ENCODE results near the gene ALDH1A1. TPM values are rescaled to one million over a fixed set of nuclear protein-coding genes. Genes with fewer than 3 reads are reported as not detected.

Gene ALDH1A1
- total RNA-seq, 4 donors from 2014 or later: 2.9 to 56.6 (median 27.5) TPM

DNA sequence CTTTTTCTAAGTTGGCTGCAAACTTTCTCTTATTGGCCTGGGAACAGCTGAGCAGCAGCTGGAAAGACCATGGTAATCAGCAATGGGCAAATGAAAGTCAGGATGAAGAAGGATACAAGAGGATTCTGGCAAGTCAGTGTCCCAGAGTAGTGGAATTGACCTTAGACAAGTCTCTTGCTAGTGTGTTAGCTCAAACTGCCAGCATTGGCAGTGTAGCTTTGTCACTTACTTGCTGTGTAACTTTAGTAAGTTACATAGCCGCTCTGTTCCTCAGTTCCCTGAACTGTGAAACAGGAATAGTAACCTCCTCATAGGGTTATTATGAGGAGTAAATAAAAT is 3.6 kb downstream of the ALDH1A1 start:
- 93 to 96% methylated on average over 1 of the region's 1 CpG for WGBS, 2 donors
- DNase-seq: no peak
- intact Hi-C loops (cut with DNase I): no loop called here
- Histone ChIP-seq H3K4me3 (peak overlapping the region in 1 of 4 donors; percentile 34), H3K36me3 (no peaks in the 10 kb centered on the region), H3K4me1 (peaks cover 0 to 59% (median 20%) of the 10 kb centered on the region in 3 donors), H3K27me3 (no peaks in the 10 kb centered on the region), H3K27ac (peak overlapping the region in 3 of 4 donors; percentile 3 to 46 (median 39)), H3K9me3 (no peaks in the 10 kb centered on the region)
- no peak for TF ChIP-seq POLR2A (IDR thresholded peaks at IDR 0.05)
- TF ChIP-seq, protein P1, sequence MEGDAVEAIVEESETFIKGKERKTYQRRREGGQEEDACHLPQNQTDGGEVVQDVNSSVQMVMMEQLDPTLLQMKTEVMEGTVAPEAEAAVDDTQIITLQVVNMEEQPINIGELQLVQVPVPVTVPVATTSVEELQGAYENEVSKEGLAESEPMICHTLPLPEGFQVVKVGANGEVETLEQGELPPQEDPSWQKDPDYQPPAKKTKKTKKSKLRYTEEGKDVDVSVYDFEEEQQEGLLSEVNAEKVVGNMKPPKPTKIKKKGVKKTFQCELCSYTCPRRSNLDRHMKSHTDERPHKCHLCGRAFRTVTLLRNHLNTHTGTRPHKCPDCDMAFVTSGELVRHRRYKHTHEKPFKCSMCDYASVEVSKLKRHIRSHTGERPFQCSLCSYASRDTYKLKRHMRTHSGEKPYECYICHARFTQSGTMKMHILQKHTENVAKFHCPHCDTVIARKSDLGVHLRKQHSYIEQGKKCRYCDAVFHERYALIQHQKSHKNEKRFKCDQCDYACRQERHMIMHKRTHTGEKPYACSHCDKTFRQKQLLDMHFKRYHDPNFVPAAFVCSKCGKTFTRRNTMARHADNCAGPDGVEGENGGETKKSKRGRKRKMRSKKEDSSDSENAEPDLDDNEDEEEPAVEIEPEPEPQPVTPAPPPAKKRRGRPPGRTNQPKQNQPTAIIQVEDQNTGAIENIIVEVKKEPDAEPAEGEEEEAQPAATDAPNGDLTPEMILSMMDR (IDR thresholded peaks at IDR 0.05): no peak

DNA sequence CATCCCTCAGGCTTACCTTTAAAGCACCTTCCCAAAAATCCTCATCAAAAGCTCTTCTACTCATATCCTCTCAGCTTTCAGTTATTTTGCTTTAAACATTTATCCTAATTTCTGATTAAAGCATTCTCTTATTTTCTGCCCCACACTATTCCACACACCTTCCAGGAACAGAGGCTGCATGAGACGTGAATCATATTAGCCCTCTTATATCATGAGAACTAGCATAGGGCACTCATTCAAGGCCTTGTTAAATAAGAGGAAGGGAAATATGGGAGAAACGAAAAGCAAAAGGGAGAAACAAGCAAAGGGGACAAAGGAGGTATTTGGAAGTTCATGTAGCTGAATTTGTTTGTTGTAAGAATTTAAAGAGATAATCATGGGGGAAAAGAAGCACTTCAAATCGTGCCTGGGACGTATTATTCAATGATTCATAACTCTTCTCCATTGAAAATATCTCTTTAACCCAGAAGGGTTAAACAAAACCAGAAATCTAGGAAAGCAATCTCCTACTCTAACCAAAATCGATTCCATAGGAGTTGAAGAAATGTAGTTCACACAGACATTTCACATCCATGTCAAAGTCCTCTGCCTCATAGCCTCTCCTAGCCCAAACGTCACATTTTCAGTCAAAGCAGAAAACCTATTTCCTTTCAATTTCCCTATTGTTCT is 4.1 kb downstream of the ALDH1A1 start:
- no peak for DNase-seq
- intact Hi-C loops (cut with DNase I): no loop called here
- Histone ChIP-seq H3K27ac (peak overlapping the region in 3 of 4 donors; percentile 14 to 46 (median 39)), H3K36me3 (no peaks in the 10 kb centered on the region), H3K4me3 (peak overlapping the region in 1 of 4 donors; percentile 34), H3K4me1 (peaks cover 0 to 54% (median 16%) of the 10 kb centered on the region in 3 donors), H3K27me3 (no peaks in the 10 kb centered on the region), H3K9me3 (no peaks in the 10 kb centered on the region)
- TF ChIP-seq POLR2A (IDR thresholded peaks at IDR 0.05): no peak
- TF ChIP-seq, protein P1 (IDR thresholded peaks at IDR 0.05): no peak
- 51 to 68% methylated on average over 6 of the region's 6 CpGs for WGBS, 2 donors

GRCh38 chr9:72947984-72948465 is 4.8 kb downstream of the ALDH1A1 start:
- no peak for DNase-seq
- H3K27me3 ChIP-seq: no peaks in the 10 kb centered on the region
- intact Hi-C loops (cut with DNase I): no loop called here
- peaks cover 0 to 47% (median 11%) of the 10 kb centered on the region in 3 donors for H3K4me1 ChIP-seq
- peak overlapping the region in 3 of 4 donors; percentile 14 to 39 (median 36) for H3K27ac ChIP-seq
- no peaks in the 10 kb centered on the region for H3K36me3 ChIP-seq
- H3K4me3 ChIP-seq: peak overlapping the region in 1 of 4 donors; percentile 34
- TF ChIP-seq POLR2A (IDR thresholded peaks at IDR 0.05): no peak
- TF ChIP-seq, protein P1 (IDR thresholded peaks at IDR 0.05): no peak
- H3K9me3 ChIP-seq: no peaks in the 10 kb centered on the region
- 21 to 27% methylated on average over 3 of the region's 3 CpGs for WGBS, 2 donors

DNA sequence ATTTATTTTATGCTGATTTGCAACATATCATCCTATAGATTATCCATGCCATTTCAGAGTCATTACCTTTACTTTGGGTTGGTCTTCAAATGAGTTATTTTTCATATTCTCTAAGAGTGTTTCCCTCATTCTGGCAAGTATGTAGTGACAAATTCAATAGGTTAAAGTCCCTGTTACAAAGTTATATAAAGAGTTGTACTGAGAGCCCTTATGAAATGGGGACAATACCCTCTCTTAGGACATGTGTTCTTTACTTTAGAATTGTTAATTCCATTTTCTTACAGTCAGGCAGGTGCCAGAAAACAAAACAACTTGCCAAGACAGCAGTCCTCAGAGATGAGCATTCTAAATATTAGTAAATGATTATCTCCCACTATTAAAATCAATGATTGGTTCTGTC is 6.0 kb downstream of the ALDH1A1 start:
- DNase-seq: no peak
- TF ChIP-seq, protein P1 (IDR thresholded peaks at IDR 0.05): no peak
- no peak for TF ChIP-seq POLR2A (IDR thresholded peaks at IDR 0.05)
- H3K9me3 ChIP-seq: no peaks in the 10 kb centered on the region
- no peak overlapping the region for H3K27ac ChIP-seq
- H3K36me3 ChIP-seq: no peaks in the 10 kb centered on the region
- H3K4me3 ChIP-seq: no peak overlapping the region
- intact Hi-C loops (cut with DNase I): no loop called here
- no peaks in the 10 kb centered on the region for H3K27me3 ChIP-seq
- peaks cover 0 to 40% (median 11%) of the 10 kb centered on the region in 3 donors for H3K4me1 ChIP-seq

GRCh38 chr9:72946318-72946717 is 6.5 kb downstream of the ALDH1A1 start:
- intact Hi-C loops (cut with DNase I): no loop called here
- H3K36me3 ChIP-seq: no peaks in the 10 kb centered on the region
- no peak for DNase-seq
- H3K4me1 ChIP-seq: peaks cover 0 to 35% (median 11%) of the 10 kb centered on the region in 3 donors
- WGBS, 2 donors: 83 to 89% methylated on average over 3 of the region's 3 CpGs
- H3K27me3 ChIP-seq: no peaks in the 10 kb centered on the region
- H3K9me3 ChIP-seq: no peaks in the 10 kb centered on the region
- no peak for TF ChIP-seq POLR2A (IDR thresholded peaks at IDR 0.05)
- TF ChIP-seq, protein P1 (IDR thresholded peaks at IDR 0.05): no peak
- H3K4me3 ChIP-seq: no peak overlapping the region
- H3K27ac ChIP-seq: no peak overlapping the region

Measured in esophagus squamous epithelium (tissue), 5 donors.